HG03108 (cell line): Measurements from ENCODE around the gene CDH2.

Experiments
- ATAC-seq: cut with Tn5 transposase; IDR thresholded peaks from one replicate; pipeline ENCODE4 v1.9.1; 2021; ENCODE audit warnings: moderate library complexity; ENCODE audit not compliant: unreplicated experiment

Gene CDH2

GRCh38 chr18:28176948-28177827 is at the start of gene CDH2:
Gene CDH2, minus strand, starts transcription at chr18:28177130. Its CDS starts 108 bp downstream, at chr18:28177022.
- no peak for ATAC-seq

- no peak for ATAC-seq
Observed at GRCh38 chr18:28212060-28212459, 35.1 kb upstream of the CDH2 start.

- ATAC-seq, result no peak
Observed at GRCh38 chr18:28208712-28209265, 31.9 kb upstream of the CDH2 start.

GRCh38 chr18:28208268-28208667 is 31.3 kb upstream of the CDH2 start:
- ATAC-seq, result no peak

- no peak for ATAC-seq
Observed at GRCh38 chr18:28204154-28204553, 27.2 kb upstream of the CDH2 start.

GRCh38 chr18:28201056-28201455 is 24.1 kb upstream of the CDH2 start:
- no peak for ATAC-seq

DNA sequence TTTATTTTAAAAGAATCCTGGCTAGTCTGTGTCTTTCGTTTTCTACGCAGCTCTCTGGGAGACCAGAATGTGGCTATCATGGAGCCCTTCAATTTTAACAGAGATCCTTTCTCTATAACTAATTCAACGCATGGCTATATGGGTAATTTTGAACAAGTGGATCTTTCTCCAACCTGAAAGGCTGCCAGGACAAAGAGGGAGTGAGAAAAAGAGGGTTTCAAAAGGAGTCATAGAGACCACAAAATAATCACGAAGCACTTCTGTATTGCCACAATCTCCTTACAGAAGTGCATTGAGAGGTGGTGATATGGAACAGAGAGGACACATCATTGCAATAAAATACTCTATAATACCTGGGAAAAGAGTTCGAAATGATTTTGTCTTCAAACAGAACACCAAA is 21.7 kb upstream of the CDH2 start:
- ATAC-seq, result no peak

- ATAC-seq, result no peak
Observed at GRCh38 chr18:28193177-28193778, 16.3 kb upstream of the CDH2 start.

DNA sequence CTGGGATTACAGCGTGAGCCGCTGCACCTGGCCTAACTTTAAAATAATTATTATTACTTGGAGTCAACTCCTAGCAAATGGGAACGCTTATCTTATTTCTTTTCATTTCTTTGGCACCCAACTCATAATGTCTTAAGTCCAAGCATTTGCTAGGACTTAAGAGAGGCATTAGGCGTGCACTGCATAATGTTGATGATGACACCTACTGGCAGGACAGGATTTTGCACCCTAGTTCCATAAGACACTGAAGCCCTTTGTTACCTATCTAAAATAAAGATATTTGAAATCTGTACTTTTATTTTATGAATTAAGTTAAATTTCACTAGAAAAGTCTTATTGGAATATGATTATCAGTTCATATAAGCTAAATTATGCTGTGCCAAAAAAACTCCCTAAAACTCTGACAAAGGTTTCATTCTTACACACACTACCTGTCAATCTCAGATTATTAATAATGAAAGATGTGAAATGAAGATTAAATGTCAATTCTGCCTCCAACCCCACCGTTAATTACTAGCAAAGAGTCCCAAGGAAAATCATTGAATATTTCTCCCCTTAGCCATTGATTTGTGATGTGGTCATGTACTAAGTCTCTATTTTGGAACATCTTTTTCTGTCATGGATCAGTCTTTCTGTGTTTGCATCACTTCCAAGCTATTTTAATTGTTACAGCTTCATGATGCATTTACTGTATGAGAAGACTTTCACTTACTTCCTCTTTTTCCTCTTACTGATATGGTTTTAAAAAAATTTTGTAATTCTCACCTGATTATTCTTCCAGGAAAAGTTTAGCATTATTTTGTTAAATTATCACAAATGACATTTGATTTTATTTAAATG is 12.7 kb upstream of the CDH2 start:
- ATAC-seq, result no peak

DNA sequence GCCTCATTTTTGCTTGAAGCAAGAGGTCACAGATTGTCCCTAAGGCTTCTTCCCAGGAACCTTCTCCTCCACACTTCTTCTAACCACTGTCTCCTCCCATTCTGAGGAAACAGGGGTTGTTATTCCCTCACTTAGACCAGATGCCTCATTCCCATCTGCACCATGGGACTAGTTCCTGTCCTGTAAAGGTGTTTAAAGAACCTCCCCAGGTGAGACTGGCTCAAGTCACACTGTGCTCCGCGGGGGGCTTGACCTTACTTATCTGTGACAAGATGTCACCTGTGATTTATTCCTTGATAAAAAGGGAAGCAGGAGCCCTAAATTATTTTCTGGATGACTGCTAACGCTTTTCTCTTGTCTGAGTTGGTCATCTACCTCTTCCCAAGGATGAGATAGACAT is 8.2 kb upstream of the CDH2 start:
- no peak for ATAC-seq

DNA sequence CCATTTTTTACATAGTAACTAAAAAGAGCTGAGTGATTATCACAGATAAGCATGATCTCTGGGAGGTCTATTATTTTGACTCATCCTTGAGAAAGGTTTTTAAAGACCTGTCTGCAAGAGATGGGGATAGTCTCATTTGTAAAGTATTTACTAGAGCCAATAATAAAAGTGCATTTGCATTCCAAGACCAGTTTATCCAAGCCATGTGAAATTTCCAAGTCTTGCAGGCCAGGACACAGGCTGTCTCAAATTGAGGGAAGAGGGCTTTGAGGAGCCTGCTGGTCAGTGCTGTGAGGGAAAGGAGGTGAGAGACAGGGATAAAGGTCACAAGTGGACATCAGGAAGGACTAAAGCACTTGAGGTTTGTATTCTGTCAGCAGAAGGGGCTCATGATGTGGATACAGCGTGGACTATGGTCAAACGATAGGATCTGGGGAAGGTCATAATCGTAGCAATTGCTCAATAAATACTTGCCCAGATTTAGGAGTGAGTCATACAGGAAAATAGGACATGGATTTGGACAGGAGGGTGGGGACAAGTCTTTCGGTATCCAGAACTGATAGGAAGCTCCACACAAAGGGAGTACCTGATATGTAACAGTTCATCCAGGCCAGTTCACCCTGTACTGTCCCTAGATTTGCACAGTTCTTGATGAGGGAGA is 6.6 kb upstream of the CDH2 start:
- ATAC-seq, result no peak

- ATAC-seq, result no peak
Observed at GRCh38 chr18:28181616-28182015, 4.7 kb upstream of the CDH2 start.

- ATAC-seq, result no peak
Observed at GRCh38 chr18:28178720-28179119, 1.8 kb upstream of the CDH2 start.

- no peak for ATAC-seq
Observed at GRCh38 chr18:28177828-28178635, 1.1 kb upstream of the CDH2 start.

DNA sequence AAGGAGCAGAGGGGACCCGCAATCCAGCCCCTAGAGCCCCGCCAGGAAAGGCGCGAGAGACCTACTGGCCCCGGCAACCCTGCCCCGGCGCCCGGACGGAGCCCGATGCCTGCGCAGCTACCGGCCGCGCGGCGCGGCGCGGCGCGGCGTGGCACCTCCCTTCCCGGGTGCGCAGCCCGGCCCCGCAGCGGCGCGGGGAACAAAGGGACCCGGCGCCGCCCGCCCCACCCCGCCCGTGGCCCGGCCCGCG is 307 bp downstream of the CDH2 start:
- ATAC-seq, result no peak

GRCh38 chr18:28175930-28176697 is 816 bp downstream of the CDH2 start:
- no peak for ATAC-seq

DNA sequence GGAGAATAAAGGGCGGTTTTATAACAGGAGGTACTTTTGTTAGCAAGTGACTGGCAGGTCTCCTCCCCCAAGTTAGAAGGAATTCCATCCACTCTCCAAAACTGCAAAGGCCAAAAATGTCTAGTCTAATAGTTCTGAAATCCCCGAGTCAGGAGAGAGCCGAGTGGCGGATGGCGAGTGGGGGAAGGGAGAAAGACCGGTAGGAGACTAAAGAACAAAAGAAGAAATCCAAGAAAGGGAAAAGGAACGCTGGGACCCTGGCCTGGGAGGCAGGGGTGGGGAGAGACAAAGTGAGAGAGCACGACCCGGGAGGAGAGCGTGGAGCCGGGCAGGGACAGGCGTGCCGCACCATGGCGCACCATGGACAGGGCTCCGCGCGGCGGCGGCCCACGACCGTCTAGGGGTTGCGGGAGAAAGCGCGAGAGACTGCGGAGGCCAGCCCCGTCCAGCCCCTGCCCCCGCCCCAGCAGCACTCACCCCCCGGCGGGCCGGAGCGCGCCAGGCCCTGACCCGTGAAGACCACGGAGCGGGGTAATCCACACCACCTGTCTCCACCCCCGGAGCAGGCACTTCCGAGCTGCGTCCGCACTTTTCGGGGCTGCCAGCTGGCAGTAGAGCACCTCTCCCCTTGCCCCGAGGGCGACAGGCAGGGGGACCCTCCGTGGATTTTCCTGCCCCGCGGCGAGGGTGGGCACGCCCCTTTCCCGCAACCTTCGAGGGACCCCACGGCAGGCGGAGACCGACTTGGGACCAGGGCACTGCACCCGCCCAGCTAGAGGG is 1.6 kb downstream of the CDH2 start:
- ATAC-seq, result no peak

DNA sequence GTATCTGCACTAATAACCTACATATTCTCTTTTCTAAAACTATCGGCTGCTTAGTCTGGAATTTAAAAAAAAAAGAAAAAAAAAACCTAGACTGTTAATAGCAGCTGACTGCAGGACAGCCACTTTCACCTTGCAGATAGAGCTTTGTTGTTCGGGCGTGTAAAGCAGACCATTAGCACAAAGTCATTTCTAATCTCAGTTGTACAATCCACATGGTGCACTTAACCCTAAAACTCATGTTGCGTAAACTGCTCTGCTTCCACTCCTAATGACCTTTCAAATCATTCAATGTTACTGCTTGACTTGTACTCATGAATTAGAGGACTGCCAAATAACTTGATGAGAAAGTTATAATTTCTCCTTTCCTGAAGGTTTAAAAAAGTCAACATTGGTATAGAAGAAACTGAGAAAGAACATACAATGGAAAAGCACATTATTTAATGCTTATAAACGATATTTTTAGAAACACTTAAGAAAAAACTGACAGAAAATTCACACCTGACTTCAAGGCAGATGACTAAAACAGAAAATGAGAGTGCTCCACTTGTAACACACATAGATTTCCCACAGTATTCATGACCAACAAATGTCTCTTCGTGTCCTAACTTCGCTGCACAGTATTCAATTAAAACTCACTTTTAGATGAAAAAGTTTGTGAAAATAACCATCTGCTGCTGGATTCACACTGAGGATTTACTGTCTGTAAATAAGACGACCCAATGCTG is 2.6 kb downstream of the CDH2 start:
- no peak for ATAC-seq
